ENCODE results near the gene FBXO31. TPM values are rescaled to one million over a fixed set of nuclear protein-coding genes. Genes with fewer than 3 reads are reported as not detected.
A peak's percentile ranks its signal among the peaks of the same experiment; 100 is the strongest.

The FBXO31 gene
- total RNA-seq, 1 experiment from 2014 or later: 40.4 TPM

GRCh38 chr16:87369117-87369765 is 14.3 kb downstream of the FBXO31 start:
- peak overlapping the region; percentile 56 for H3K27ac Mint-ChIP-seq (ENCODE audit: unreplicated experiment)
- CTCF ChIA-PET: interaction anchor here (1.3 kb wide), 1 partner anchor 14 kb away, joined by 3 read pairs; the partner anchor contains the start of gene FBXO31

DNA sequence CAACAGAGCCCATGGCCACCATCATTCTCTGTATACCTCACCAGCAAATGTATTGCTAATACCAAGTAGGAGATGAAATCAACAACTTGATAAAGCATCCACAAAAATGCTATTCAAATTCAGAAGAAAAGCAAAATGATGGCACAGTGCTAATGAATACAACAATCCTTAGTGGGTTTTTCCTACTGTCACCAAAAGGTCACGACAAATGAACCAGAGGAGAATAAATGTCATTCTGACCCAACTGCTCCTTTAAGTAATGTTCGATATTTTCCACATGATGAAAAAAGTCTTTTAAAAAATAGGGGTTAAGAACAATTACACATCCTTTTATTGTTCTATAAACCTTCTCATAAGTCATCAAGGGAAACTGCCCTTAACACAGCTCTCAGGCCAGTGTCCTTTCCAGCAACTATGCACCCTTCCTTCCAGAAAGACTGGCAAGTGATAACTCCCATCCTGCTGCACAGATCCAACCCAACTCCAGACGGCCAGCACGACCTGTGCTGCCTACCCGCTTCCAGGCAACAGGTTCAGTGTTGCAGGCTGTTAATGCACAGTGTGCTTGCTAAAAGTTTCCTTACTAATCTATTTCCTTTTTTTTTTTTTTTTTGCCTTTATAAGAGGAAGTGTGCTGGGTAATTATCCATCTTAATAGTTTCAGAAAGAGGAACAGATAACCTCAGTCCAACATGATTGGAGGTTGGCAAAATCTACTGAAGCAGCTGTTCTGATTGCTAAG is 15.4 kb downstream of the FBXO31 start:
- Mint-ChIP-seq H3K4me3 (ENCODE audit: low read depth, unreplicated experiment) (no peak overlapping the region), H3K4me1 (ENCODE audit: low read depth, unreplicated experiment) (peaks cover 6% of the 10 kb centered on the region), H3K27me3 (ENCODE audit: unreplicated experiment) (no peaks in the 10 kb centered on the region), H3K9me3 (ENCODE audit: low read depth, unreplicated experiment) (no peaks in the 10 kb centered on the region), H3K36me3 (ENCODE audit: insufficient read depth, unreplicated experiment) (no peaks in the 10 kb centered on the region), H3K27ac (ENCODE audit: unreplicated experiment) (no peak overlapping the region)
- no peak for DNase-seq
- TF ChIP-seq, protein P1, sequence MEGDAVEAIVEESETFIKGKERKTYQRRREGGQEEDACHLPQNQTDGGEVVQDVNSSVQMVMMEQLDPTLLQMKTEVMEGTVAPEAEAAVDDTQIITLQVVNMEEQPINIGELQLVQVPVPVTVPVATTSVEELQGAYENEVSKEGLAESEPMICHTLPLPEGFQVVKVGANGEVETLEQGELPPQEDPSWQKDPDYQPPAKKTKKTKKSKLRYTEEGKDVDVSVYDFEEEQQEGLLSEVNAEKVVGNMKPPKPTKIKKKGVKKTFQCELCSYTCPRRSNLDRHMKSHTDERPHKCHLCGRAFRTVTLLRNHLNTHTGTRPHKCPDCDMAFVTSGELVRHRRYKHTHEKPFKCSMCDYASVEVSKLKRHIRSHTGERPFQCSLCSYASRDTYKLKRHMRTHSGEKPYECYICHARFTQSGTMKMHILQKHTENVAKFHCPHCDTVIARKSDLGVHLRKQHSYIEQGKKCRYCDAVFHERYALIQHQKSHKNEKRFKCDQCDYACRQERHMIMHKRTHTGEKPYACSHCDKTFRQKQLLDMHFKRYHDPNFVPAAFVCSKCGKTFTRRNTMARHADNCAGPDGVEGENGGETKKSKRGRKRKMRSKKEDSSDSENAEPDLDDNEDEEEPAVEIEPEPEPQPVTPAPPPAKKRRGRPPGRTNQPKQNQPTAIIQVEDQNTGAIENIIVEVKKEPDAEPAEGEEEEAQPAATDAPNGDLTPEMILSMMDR (IDR thresholded peaks at IDR 0.05; ENCODE audit: unreplicated experiment): no peak
- intact Hi-C loops (cut with micrococcal nuclease; ENCODE audit: unreplicated experiment): no loop called here
- CTCF ChIA-PET: no interaction called here
- BruUV-seq (replicated peaks): no TSS peak

More at GRCh38 chr16:87369117-87369765, 14.3 kb downstream of the FBXO31 start:
- intact Hi-C loops (cut with micrococcal nuclease; ENCODE audit: unreplicated experiment): no loop called here
- no peak for DNase-seq
- no peak overlapping the region for H3K4me3 Mint-ChIP-seq (ENCODE audit: low read depth, unreplicated experiment)
- no TSS peak for BruUV-seq (replicated peaks)
- TF ChIP-seq, protein P1 (IDR thresholded peaks at IDR 0.05; ENCODE audit: unreplicated experiment): no peak
- H3K36me3 Mint-ChIP-seq (ENCODE audit: insufficient read depth, unreplicated experiment): no peaks in the 10 kb centered on the region
- no peaks in the 10 kb centered on the region for H3K9me3 Mint-ChIP-seq (ENCODE audit: low read depth, unreplicated experiment)
- H3K4me1 Mint-ChIP-seq (ENCODE audit: low read depth, unreplicated experiment): peaks cover 6% of the 10 kb centered on the region
- no peaks in the 10 kb centered on the region for H3K27me3 Mint-ChIP-seq (ENCODE audit: unreplicated experiment)

GRCh38 chr16:87367529-87367928 is 16.0 kb downstream of the FBXO31 start:
- no peak for DNase-seq
- no peaks in the 10 kb centered on the region for H3K9me3 Mint-ChIP-seq (ENCODE audit: low read depth, unreplicated experiment)

GRCh38 chr16:87366930-87367329 is 16.6 kb downstream of the FBXO31 start:
- Mint-ChIP-seq H3K4me1 (ENCODE audit: low read depth, unreplicated experiment) (peaks cover 6% of the 10 kb centered on the region), H3K27me3 (ENCODE audit: unreplicated experiment) (no peaks in the 10 kb centered on the region)
- CTCF ChIA-PET: no interaction called here

More at GRCh38 chr16:87367529-87367928, 16.0 kb downstream of the FBXO31 start:
- CTCF ChIA-PET: no interaction called here
- Mint-ChIP-seq H3K4me3 (ENCODE audit: low read depth, unreplicated experiment) (no peak overlapping the region), H3K4me1 (ENCODE audit: low read depth, unreplicated experiment) (peaks cover 6% of the 10 kb centered on the region), H3K36me3 (ENCODE audit: insufficient read depth, unreplicated experiment) (no peaks in the 10 kb centered on the region), H3K27me3 (ENCODE audit: unreplicated experiment) (no peaks in the 10 kb centered on the region), H3K27ac (ENCODE audit: unreplicated experiment) (no peak overlapping the region)
- intact Hi-C loops (cut with micrococcal nuclease; ENCODE audit: unreplicated experiment): no loop called here
- BruUV-seq (replicated peaks): no TSS peak
- TF ChIP-seq, protein P1 (IDR thresholded peaks at IDR 0.05; ENCODE audit: unreplicated experiment): no peak

More at GRCh38 chr16:87366930-87367329, 16.6 kb downstream of the FBXO31 start:
- TF ChIP-seq, protein P1 (IDR thresholded peaks at IDR 0.05; ENCODE audit: unreplicated experiment): no peak
- DNase-seq: no peak
- BruUV-seq (replicated peaks): no TSS peak
- Mint-ChIP-seq H3K4me3 (ENCODE audit: low read depth, unreplicated experiment) (no peak overlapping the region), H3K27ac (ENCODE audit: unreplicated experiment) (no peak overlapping the region), H3K36me3 (ENCODE audit: insufficient read depth, unreplicated experiment) (no peaks in the 10 kb centered on the region), H3K9me3 (ENCODE audit: low read depth, unreplicated experiment) (no peaks in the 10 kb centered on the region)
- intact Hi-C loops (cut with micrococcal nuclease; ENCODE audit: unreplicated experiment): no loop called here
